Astrocyte of the cerebellum (primary cell): Measurements from ENCODE around the gene ELF3.

Experiments
- DNase-seq: peaks from one replicate; pipeline ENCODE4 v3.0.0-alpha.2; 2011; ENCODE audit warnings: low read depth
- H3K4me3 ChIP-seq: 2 replicates; pipeline ENCODE4 v1.5.1; 2011; ENCODE audit warnings: mild to moderate bottlenecking, low read depth, low read length, moderate library complexity
- CTCF ChIP-seq: IDR thresholded peaks from 2 replicates; pipeline ENCODE4 v1.5.1; 2012; ENCODE audit warnings: low read length, low read depth, moderate library complexity, mild to moderate bottlenecking; ENCODE audit errors: missing control alignments
- in situ Hi-C: cut with HindIII; loops from 2 replicates; pipeline ENCODE4 v1.10.0; 2017; ENCODE audit warnings: low sequenced_read_pairs

The ELF3 gene

GRCh38 chr1:202034683-202035462, 24.5 kb downstream of the ELF3 start:
- peak; percentile 92 for DNase-seq

DNA sequence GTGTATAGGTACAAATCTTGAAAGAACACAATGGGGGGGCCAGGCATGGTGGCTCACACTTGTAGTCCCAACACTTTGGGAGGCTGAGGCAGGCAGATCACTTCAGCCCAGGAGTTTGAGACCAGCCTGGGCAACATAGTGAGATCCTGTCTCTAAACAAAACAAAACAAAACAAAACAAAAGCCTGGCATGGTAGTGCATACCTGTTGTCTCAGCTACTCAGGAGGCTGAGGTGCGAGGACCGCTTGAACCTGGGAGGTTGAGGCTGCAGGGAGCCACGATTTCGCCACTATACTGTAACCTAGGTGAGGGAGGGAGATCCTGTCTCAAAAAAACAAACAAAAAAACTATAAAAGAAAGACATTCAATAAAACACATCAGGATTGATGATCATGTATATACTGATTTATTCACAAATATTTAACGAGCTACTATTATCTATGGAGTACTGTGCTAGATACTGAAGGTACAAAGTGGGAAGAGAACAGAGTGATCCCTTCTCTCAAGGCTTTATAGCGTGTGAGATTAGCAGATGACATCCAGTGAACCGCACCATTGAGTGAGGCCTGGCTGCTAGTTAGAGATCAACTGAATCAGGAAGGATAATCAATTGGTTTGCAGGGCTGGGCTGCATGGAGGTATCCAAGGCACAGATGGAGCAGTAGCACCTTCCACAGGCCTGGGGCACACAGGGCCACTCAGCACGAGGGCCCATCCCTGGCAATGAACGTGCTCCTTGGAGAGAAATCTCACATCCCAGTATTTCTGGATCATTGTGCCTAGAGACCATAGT, 26.4 kb downstream of the ELF3 start:
- no peak overlapping the region for H3K4me3 ChIP-seq
- TF ChIP-seq CTCF = no peak
- no peak for DNase-seq
- in situ Hi-C loops = no loop called here

More at GRCh38 chr1:202034683-202035462, 24.5 kb downstream of the ELF3 start:
- no peak overlapping the region for H3K4me3 ChIP-seq
- no peak for TF ChIP-seq CTCF
- in situ Hi-C loops = no loop called here

DNA sequence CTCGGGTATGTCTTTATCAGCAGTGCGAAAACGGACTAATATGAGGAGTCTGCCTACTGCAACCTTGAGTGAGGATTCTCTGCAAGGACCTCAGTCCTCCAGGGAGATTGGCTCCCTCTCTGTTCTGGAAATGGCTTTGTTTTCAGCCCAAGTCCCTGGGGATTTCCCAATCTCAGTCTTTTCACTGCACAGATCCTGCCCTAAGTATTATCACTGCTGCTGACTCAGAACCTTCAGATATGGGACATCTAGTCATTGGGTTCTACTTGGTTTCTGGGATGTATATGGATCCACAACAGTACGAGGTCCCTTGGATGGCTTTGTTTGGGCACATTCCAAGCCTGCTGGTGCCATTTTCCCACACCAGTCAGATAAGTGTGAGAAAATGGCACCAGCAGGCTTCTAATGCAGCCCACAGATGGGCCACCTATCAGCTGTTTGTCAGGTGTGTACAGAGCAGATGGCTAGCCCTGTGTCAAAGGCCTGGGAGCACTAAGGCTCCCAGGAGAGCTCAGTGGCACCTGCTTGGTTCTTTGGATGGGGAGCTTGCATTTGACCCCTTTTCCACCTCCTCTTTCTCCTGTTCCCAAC, 27.4 kb downstream of the ELF3 start:
- TF ChIP-seq CTCF = no peak
- no peak overlapping the region for H3K4me3 ChIP-seq
- no peak for DNase-seq
- in situ Hi-C loops = no loop called here

- TF ChIP-seq CTCF = no peak
- H3K4me3 ChIP-seq = no peak overlapping the region
- in situ Hi-C loops = no loop called here
- DNase-seq = no peak
Observed at GRCh38 chr1:202038688-202039346, 28.4 kb downstream of the ELF3 start.

GRCh38 chr1:202045705-202046104, 35.3 kb downstream of the ELF3 start:
- no peak for DNase-seq
- no peak overlapping the region for H3K4me3 ChIP-seq
- TF ChIP-seq CTCF = no peak
- in situ Hi-C loops = no loop called here

GRCh38 chr1:202046227-202046626, 35.8 kb downstream of the ELF3 start:
- in situ Hi-C loops = no loop called here
- no peak for TF ChIP-seq CTCF
- no peak for DNase-seq
- no peak overlapping the region for H3K4me3 ChIP-seq
